AG08396 (cell line): ENCODE measurements around the gene STAB2.
A peak's percentile ranks its signal among the peaks of the same experiment; 100 is the strongest.

Source experiments
- DNase-seq: peaks from one replicate; pipeline ENCODE4 v3.0.0; 2012; ENCODE audit warnings: low spot score, mixed read lengths

The STAB2 gene

DNA sequence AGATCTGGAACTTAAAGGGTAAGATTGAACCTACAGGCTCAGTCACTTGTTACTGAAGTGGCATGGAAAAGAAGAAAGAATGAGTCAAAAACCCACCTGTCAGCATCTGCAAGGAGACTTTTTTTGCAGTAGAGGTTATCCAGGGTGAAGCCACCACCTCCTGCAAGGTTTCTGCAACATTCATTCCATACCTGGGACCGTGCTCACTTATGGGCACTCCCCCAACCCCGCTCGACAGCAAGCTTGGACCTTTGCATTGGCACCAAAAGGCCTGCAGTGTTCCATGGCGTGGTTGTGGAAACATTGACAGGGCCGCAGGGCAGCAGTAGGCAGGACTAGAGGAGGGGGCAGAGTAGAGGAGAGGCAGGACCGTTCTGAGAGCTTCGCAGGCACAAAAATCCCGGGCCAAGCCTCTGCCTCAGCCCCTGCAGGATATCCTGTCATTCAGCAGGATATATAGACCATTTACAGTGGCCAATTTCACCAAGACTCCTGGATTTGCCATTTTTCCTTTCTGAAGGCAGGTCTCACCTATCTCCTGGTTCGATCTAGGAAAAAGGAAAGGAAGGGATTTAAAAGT, at the start of gene STAB2:
STAB2 (plus strand) TSS at position 483 of the 580 bp plus-strand sequence. CDS start 204 bp downstream, outside the sequence.
- DNase-seq = no peak

DNA sequence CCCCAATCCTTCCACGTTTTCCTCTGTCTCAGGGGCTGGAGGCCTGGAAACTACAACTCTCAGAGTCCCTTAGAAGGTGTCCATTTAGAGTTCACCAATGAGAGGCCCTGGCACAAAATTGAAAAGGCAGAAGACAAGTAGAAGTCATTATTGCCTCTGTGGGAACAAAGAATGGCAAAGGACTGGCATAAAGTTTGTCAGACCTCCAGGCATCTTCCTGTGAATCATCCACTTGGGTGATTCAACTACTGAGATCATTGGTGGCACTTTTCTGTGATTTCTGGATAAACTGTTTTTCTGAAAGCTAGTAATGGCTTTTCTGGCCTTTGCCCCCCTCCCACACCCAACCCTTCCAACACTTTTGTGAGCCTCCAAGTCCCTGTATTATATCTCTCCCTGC, 48.7 kb upstream of the STAB2 start:
- no peak for DNase-seq

GRCh38 chr12:103540319-103540718, 46.8 kb upstream of the STAB2 start:
- DNase-seq = no peak

GRCh38 chr12:103542078-103542477, 45.0 kb upstream of the STAB2 start:
- no peak for DNase-seq

- DNase-seq = no peak
Measured at GRCh38 chr12:103546959-103547358, 40.1 kb upstream of the STAB2 start.

DNA sequence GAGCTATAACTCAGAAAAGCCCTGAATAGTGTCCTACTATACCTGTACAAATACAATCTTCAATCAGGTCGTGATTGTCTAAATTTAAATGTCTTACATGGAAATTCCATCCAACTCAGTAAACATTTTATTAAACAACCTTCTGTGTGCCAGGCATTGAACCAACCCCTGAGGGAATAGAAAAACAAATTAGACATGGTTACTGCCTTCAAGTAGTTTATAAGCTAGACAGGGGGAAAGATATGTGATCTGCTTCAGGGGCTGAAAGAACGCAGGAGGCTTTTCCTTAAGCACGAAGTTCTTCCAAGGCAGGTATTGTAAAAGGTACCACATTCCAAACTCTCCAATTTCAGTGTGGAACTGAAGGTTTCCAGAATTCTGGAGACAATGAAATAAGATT, 39.7 kb upstream of the STAB2 start:
- DNase-seq = no peak

DNA sequence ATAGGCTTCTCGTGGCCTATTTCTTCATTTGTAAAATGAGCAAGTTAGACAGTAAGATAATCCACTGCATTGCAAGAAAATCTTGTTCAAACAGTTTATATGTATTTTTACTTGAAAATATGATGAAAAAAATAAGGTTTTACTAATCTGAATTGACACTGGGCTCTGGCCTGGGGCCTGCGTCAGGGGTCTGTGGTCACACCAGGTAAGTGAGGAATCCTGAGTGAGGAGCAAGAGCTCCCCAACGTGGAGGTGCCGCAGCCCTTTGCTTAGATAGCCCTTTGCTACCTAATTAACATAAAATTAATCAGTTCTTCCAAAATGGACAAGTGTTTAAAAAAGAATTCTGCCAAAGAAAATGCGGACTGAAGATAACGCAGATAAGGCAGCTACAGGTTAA, 39.1 kb upstream of the STAB2 start:
- DNase-seq = no peak

DNA sequence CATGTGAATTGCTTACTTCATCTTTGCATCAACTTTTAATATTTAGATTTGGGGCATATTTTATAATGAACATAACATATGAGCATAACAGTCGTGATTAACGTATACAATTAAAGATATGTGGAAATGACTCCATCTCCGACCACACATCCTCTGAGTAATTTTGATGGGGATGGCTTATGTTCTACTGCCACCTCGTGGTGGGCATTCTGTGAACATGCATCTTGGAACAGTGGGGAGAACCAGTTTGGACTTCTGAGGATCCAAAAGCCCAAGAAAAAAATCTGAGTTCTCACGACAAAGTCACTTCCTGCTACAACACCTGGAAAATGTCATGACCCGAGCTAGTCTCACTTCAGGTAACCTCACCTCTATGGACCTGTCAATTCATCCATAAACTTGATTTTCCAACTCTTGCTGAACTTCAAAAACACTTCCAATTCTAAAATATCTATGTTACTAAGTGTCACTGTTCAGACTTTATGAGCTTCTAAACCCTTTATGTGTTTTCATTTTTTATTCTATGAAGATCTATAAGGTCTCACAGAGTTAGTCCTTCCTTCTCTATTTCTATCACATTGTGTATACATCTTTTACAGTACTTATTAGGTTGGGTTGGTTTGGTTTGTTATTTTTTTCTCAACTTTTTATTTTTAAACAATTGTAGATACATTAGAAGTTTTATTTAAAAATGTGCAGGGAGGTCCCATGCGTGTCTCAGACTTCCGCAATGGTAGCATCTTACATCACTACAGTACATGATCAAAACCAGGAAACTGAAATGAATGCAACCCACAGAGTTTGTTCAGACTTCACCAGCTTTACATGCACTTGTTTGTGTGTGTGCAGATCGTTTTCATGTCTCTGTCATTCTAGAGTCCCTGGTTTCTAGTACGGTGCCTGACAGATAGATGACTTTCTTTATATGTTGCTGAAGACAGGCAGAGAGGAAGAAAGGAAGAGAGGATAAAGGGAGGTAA, 38.2 kb upstream of the STAB2 start:
- peak; percentile 50 for DNase-seq

DNA sequence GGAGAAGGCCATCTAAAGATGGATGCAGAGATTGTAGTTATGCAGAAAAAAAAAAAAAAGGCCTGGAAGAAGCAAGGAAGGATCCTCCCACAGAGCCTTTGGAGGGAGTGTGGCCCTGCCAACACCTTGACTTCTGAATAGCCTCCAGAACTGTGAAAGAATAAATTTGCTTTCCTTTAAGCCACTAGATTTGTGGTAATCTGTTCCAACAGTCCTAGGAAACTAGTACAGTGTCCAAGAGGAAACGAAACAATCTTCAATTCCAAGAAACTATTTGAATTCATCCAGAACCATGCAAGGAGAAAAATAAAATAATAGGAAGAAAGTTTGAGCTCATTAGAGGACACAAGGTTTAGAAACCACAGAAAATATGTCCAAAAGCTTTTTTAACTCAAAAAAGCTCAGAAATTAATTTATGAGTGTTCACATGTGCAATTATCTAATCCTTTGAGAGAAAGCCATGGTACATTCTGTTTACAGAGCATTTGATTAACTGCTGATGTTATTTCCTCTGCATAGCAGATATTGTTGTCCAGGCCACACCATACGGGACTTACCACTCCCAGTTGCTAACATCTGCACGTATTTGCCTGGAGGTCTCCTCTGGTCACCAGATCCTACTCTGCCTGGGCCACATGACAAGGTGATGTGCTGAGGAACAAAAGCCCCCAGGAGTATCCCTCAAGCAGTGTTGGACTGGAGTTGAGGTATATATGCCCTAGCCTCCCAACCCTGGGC, 30.0 kb upstream of the STAB2 start:
- no peak for DNase-seq

- DNase-seq = no peak
Measured at GRCh38 chr12:103557628-103558010, 29.5 kb upstream of the STAB2 start.

DNA sequence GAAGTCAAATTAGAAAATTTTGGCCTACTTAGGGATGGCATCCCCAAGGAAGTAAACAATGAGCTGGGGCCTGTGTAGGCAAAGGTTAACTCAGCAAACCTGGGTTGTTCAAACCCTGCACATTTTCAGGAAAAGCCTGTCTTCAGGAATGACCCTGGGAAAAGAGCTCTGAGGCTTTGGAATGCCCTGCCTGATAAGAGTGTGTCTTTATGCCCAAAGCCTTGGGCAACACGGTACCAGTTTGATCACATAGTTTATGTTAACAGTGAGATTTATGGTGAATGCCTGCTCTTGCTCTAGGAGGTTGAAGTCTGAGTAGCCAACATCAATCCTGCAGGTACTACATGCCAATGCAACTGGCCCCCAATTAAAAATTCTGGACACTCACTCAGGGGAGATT, 28.2 kb upstream of the STAB2 start:
- no peak for DNase-seq

- DNase-seq = peak; percentile 86
Measured at GRCh38 chr12:103560604-103561101, 26.4 kb upstream of the STAB2 start.

- no peak for DNase-seq
Measured at GRCh38 chr12:103561174-103561573, 25.9 kb upstream of the STAB2 start.

GRCh38 chr12:103566398-103566797, 20.7 kb upstream of the STAB2 start:
- DNase-seq = no peak

DNA sequence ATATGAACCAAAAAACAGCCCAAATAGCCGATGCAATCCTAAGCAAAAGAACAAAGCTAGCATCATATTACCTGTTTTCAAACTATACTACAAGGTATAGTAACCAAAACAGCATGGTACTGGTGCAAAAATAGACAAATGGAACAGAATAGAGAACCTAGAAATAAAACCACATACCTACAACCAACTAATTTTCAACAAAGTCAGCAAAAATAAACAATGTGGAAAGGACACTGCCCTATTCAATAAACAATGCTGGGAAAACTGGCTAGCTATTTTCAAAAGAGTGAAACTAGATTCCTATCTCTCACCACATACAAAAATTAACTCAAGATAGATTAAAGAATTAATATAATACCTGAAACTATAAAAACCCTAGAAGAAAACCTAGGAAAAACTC, 17.8 kb upstream of the STAB2 start:
- DNase-seq = no peak

- DNase-seq = no peak
Measured at GRCh38 chr12:103571286-103571685, 15.8 kb upstream of the STAB2 start.

DNA sequence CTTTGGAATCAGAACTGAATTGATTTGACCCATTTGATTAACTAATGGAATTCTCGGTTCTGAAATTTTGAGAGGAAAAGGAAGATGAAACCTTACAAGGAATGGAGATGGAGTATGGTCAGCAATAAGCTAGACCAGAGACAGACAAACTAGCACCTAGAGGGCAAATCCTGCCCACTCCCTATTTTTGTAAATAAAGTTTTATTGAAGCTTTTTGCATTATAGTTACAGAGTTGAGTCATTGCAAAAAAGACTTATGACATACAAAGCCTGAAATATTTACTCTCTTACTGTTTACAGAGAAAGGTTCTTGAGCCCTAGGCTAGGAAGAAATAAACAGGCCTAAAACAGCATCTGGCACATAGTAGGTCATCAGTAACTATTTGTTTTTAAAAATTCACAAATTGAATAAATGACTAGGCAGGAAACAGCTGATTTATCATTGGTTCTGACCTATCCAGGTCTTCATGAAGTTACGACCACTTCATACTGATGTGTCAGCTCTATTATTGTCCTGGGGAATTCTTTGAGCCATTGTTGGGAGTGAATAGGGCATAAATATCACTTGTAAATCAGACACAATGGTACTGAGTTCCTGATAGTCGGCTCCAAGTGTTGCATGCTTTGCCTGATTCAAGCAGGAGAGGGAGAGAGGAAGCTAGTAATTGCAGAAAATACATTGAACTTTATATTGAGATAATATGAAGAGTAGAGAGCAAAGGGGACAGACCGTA, 14.6 kb upstream of the STAB2 start:
- no peak for DNase-seq

GRCh38 chr12:103573185-103573584, 13.9 kb upstream of the STAB2 start:
- no peak for DNase-seq

GRCh38 chr12:103578926-103579325, 8.1 kb upstream of the STAB2 start:
- DNase-seq = no peak

GRCh38 chr12:103580026-103580425, 7.0 kb upstream of the STAB2 start:
- DNase-seq = no peak

- no peak for DNase-seq
Measured at GRCh38 chr12:103583008-103583407, 4.1 kb upstream of the STAB2 start.

- DNase-seq = no peak
Measured at GRCh38 chr12:103586132-103586531, 941 bp upstream of the STAB2 start.
